22Rv1 (cell line): ENCODE measurements around the gene ITGBL1.

ENCODE experiments used
- H3K27ac ChIP-seq: fragments of 450-650 bp; 2 replicates; pipeline ENCODE4 v1.5.1; 2017
- ZFX ChIP-seq: fragments of 450-650 bp; IDR thresholded peaks from 2 replicates; pipeline ENCODE4 v1.6.1; 2017; ENCODE audit warnings: antibody characterized with exemption, borderline replicate concordance
- TF ChIP-seq, protein P1 (sequence below): fragments of 450-650 bp; IDR thresholded peaks from 2 replicates; pipeline ENCODE4 v1.5.1; 2017; ENCODE audit warnings: mild to moderate bottlenecking

Gene ITGBL1

DNA sequence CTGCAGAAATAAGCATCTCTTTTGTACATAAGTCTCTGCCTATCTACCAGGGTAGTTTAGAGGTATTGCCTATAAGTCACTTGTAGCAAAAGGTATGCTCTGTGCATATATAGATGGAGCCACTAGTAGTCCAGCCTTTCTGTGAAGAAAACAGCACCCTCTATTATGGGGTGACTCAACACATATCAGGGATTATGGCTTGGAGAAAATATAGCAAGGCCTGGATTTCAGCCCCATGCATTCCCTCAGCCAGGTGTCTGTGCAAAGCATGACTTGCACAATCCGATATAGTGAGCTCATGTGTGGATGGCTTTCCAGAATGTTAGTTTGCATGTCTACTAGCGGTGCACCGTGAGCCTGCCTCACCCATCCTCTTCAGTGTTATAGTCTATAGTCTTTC lies 22.7 kb upstream of the ITGBL1 start:
- TF ChIP-seq, protein P1, sequence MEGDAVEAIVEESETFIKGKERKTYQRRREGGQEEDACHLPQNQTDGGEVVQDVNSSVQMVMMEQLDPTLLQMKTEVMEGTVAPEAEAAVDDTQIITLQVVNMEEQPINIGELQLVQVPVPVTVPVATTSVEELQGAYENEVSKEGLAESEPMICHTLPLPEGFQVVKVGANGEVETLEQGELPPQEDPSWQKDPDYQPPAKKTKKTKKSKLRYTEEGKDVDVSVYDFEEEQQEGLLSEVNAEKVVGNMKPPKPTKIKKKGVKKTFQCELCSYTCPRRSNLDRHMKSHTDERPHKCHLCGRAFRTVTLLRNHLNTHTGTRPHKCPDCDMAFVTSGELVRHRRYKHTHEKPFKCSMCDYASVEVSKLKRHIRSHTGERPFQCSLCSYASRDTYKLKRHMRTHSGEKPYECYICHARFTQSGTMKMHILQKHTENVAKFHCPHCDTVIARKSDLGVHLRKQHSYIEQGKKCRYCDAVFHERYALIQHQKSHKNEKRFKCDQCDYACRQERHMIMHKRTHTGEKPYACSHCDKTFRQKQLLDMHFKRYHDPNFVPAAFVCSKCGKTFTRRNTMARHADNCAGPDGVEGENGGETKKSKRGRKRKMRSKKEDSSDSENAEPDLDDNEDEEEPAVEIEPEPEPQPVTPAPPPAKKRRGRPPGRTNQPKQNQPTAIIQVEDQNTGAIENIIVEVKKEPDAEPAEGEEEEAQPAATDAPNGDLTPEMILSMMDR = no peak
- no peak overlapping the region for H3K27ac ChIP-seq

DNA sequence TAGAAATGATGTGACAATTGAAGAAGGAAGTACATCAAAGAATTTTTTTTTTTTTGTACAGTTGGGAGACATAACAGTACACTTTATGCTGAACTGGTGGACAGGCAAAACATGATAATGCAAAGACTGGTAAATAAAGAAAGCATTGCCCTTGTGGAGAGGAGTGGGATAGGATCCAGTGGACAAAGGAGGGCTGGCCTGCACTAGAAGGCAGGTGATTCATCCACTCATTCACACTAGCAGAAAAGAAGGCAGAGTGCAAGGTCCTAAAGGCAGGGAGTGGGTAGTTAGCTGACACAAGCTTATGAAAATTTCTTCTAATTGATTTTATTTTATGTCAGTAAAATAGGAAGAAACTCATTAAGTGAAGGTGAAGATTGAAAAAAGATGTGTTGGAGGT lies 18.6 kb upstream of the ITGBL1 start:
- TF ChIP-seq ZFX = no peak
- TF ChIP-seq, protein P1 = no peak
- H3K27ac ChIP-seq = no peak overlapping the region

DNA sequence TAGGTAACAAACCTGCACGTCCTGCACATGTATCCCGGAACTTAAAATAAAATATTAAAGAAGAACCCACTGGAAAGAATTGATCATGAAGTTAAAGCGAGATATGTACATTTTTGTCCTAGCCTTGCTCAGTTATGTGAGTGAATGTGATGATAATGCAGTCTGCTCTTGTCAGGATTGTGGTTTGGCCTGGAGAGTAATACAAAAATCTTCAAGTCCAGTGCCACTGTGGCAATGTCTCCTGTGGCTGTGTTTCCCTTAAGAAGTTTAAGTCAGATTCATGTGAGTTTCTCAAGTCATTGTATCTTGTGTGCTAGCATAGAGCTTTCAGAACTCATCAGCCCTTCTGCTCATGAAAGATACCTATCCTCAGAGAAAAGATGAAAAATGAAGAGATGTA lies 18.0 kb upstream of the ITGBL1 start:
- TF ChIP-seq ZFX = no peak
- TF ChIP-seq, protein P1 = no peak
- no peak overlapping the region for H3K27ac ChIP-seq

DNA sequence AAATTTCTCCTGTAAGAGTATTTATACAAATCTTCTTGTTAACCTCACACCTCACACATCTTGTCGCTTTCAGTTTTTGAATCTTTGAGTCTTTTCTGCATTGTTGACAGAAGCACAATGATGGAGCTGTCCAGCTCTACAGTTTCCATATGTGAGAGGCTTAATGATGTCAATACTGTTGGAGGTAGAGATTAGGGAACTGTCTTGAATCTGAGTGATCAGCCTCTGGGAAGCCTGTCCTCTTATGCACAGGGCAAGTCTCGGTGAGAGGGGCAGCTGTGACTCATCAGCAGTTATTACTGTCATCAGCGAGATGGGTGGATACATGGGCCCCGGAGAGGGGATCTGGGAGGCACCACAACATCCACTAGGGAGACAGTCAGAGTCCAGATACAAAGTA lies 4.6 kb upstream of the ITGBL1 start:
- no peak overlapping the region for H3K27ac ChIP-seq
- TF ChIP-seq, protein P1 = no peak
- TF ChIP-seq ZFX = no peak

DNA sequence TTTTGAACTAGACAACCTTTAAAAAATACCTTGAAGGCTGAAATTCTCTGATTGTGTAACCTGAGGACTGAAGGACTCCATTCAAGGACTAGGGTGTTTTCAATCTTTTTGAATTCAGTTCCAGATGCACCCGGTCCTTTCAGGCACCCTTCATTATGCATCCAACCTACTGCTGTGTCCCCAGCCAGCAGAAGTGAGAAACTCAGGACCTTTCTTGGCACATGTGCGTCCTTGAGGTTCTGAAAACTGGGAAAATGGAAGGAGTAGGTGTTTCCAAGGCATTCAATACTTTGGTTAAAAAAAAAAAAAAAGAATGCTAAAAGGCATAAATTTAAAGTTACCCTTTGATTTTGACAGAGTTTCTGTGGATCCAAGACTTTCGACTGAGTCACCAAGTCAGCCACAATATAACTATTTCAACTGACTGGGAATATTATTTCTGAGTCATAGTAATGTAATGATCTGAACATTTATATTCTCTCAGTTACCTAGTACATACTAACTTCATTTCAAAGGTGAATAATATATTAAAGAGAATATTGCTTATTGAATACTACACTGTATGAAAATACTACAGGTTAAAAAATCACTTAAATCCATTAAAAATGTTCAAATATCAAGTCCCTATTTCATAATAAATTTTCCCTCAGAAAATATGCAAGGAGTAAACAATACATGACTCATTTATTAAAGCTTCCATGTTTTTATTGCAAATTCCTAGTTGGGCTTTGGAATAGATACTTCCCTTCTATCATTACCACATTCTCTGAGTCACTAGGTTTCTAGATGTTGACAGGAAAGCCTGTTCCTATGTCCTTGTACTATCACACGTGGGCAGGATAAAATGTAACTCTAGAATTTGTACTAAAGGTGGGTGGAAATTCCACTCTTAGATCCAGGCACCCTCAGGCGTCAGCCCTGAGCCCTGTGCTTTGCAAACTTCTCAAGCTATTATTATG lies 2.4 kb upstream of the ITGBL1 start:
- TF ChIP-seq ZFX = no peak
- TF ChIP-seq, protein P1 = no peak
- H3K27ac ChIP-seq = no peak overlapping the region

DNA sequence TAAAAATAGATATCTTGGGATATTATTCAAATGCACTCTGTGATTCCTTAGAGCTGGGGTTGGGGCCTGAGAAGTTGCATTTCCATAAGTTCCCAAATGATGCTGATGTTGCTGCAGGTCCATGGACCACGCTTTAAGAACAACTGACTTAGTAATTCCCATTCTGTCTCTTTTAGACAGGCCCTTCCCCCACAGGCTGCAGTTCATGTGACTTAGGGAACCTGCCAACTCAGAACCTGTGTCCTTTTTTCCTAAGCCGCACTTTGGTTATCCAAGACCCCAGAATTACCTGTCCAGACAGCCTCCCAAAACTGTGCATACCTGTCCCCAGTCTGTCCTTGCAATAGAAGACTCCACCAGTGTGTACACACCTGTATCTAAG lies 1.7 kb upstream of the ITGBL1 start:
- TF ChIP-seq, protein P1 = no peak
- no peak for TF ChIP-seq ZFX
- no peak overlapping the region for H3K27ac ChIP-seq

DNA sequence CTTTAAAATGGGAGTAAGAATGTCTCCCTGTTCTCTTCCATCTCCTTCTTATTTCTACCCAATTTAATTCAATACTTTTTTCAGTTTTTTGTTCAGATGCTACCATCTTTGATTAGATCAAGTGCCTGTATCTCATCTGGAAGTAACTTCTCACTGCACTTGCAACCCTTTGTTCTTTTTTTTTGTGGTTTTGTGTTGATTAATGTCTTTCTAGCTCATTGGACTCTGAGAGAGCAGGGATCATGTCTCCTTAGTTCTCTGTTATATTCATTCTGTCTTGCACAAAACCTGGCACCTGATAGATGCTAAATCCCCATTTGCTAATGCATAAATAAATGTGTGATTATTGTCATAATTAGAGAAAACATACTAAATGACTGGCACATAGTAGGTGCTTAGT lies 834 bp upstream of the ITGBL1 start:
- H3K27ac ChIP-seq = no peak overlapping the region
- no peak for TF ChIP-seq ZFX
- TF ChIP-seq, protein P1 = no peak
